GM19455 (cell line): ENCODE results near the gene CTCFL.

ENCODE experiments used
- ATAC-seq: cut with Tn5 transposase; IDR thresholded peaks from one replicate; pipeline ENCODE4 v1.9.1; 2021; ENCODE audit not compliant: unreplicated experiment

Gene CTCFL

GRCh38 chr20:57537822-57538221 is 12.9 kb upstream of the CTCFL start:
- ATAC-seq: no peak

- no peak for ATAC-seq
Measured at GRCh38 chr20:57536771-57537724, 12.1 kb upstream of the CTCFL start.

DNA sequence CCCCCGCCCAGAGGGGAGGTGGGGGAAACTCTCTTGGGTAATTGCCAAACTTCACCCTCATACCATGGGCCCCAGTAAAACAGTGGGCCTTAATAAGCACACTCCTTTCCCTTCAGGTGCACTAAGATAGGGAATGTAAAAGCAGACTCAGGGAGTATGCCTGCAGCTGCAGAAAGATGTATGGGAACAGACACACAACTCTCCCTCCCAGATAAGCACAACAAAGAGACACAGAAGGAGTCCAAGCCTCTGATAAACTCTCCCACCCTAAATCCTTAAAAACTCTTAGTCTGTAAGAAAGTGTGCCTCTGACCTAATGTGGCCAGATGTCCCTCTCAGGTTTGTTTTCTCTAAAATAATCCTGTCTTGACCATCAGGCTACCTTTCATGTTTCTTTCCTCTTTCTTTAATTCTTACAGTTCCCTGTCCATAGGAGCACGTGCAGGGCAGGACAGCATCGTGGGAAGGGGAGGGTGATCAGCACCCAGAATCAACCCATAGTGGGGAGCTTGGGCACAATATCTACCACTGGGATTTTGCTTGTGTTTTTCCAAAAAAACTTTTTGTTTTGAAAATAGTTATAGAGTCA is 11.3 kb upstream of the CTCFL start:
- no peak for ATAC-seq

GRCh38 chr20:57535297-57535696 is 10.4 kb upstream of the CTCFL start:
- ATAC-seq: no peak

DNA sequence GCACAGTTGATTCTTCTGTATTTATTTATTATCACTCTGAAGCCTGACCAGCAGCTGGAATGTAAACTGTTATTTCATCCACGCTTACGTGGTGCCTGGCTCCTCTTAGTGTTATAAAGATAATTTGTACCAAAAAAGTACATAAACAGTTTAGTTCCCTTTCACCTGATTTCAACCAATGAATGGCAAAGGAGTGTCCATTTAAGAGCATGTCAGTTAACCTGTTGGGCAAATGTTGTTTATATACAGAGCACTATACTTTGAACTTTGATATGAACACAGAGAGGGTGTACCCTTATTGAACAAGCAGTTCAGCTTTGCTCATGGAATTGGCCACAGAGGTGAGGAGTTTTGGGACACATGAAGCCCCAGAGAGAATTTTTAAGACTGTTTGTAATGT is 7.2 kb upstream of the CTCFL start:
- no peak for ATAC-seq

GRCh38 chr20:57530327-57530981 is 5.5 kb upstream of the CTCFL start:
- ATAC-seq: no peak

DNA sequence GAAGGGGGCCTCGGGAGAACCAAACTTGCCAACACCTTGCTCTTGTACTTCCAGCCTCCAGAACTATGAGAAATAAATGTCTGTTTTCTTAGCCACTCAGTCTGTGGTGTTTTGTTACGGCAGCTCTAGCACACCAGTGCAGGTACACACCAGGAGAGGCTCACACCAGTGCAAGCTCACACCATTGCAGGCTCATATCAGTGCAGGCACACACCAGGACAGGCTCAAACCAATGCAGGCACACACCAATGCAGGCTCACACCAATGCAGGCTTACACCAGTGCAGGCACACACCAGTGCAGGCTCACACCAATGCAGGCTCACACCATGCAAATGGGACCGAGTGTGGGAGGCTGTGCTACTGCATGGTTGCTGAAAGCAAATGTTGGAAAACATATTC is 4.9 kb upstream of the CTCFL start:
- ATAC-seq: no peak

GRCh38 chr20:57529160-57529585 is 4.2 kb upstream of the CTCFL start:
- no peak for ATAC-seq

GRCh38 chr20:57528148-57528547 is 3.2 kb upstream of the CTCFL start:
- no peak for ATAC-seq

DNA sequence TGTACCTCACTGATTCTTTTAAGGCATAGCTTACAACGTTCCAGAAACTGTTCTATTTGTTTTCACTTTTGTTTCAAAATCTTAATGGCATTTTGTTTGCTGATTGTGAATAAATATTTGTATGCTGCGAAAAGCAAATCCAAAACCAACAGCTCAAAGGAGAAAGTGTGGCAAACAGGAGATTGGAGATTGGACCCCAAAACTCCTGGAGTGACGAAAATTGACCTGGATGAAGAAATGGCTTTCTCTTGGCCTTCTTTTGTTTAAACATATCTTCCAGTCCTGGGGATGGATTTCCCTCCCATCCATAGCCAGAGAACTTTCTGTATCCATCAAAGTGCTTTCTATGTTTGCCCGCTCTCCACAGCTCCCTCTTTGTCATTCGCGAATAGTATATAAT is 2.8 kb upstream of the CTCFL start:
- ATAC-seq: no peak

- ATAC-seq: no peak
Measured at GRCh38 chr20:57526885-57527460, 2.0 kb upstream of the CTCFL start.

DNA sequence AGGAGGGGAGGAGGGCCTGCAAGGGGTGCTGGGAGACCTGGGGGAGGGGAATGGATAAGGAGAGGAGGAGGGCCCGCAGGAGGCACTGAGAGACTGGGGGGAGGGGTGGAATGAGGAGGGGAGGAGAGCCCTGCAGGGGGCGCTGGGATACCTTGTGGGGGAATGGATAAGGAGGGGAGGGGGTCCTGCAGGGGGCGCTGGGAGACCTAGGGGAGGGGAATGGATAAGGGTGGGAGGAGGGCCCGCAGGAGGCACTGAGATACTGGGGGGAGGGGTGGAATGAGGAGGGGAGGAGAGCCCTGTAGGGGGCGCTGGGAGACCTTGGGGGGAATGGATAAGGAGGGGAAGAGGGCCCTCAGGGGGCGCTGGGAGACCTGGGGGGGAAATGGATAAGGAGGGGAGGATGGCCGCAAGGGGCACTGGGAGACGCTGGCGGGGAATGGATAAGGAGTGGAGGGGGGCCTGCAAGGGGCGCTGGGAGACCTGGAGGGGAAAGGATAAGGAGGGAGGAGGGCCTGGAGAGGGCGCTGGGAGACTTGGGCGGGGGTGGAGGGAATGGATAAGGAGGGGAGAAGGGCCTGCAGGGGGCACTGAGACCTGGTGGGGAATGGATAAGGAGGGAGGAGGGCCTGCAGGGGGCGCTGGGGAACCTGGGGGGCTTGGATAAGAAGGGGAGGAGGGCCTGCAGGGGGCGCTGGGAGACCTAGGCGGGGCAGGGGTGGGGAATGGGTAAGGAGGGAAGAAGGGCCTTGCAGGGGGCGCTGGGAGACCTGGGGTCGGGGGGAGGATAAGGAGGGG is 1.3 kb upstream of the CTCFL start:
- ATAC-seq: no peak

DNA sequence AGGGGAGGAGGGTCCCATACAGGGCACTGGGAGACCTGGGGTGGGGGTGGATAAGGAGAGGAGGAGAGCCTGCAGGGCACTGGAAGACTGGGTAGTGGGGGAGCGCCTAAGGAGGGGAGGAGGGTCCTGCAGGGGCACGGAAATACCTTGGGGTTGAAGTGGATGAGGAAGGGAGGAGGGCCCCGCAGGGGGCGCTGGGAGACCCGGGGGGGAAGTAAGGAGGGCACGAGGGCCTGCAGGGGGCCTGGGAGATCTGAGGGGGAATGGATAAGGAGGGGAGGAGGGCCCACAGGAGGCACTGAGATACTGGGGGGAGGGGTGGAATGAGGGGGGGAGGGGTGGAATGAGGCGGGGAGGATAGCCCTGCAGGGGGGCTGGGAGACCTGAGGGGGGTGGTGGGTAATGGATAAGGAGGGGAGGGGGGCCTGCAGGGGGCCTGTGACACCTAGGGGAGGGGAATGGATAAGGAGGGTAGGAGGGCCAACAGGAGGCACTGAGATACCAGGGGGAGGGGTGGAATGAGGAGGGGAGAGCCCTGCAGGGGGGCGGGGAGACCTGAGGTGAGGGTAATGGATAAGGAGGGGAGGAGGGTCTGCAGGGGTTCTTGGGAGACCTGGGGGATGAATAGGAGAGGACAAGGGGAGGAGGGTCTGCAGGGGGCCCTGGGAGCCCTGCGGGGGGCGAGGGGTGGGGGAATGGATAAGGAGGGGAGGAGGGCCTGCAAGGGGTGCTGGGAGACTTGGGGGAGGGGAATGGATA is 567 bp upstream of the CTCFL start:
- no peak for ATAC-seq

- ATAC-seq: no peak
Measured at GRCh38 chr20:57523782-57524181, 1.2 kb downstream of the CTCFL start.

GRCh38 chr20:57522380-57523140 is 2.4 kb downstream of the CTCFL start:
- no peak for ATAC-seq

DNA sequence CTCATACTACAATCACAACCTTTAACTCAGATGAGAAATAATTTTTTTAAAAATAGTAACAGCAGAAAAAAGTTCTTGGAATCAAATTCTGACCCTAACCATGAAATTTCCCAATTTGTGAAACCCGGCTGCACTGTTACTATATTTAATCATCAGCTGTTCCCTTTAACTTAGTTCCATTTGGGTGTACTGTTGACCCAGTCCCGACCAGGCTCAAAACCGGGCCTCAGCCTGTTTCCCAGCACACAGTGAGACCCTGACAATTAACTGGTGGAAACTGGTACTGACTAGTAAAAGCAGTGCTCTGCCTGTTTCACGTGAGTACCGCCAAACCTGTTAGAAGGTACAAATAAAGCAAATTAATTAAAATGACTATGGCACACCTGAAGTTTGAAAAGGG is 7.0 kb downstream of the CTCFL start:
- no peak for ATAC-seq

DNA sequence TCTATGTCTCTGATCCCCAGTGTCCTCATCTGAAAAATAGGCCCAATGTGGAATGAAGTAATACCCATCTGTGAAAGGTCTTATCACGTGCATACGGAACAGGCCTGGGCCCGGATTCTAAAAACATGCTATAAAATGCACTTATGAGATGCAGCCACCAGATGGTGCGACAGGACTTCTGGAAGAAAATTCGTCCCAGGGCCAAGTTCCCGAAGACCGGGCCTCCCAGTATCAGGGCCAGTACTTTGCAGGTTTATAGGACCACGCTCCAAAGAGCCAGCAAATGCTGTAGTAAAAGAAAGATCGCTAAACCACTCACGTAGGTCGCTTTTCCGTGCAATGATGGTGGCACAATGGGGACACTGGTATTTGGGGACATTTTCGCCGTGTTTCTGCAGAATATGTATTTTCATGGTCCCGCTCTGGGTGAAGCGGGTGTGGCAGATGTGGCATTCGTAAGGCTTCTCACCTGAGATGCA is 10.6 kb downstream of the CTCFL start:
- ATAC-seq: no peak

DNA sequence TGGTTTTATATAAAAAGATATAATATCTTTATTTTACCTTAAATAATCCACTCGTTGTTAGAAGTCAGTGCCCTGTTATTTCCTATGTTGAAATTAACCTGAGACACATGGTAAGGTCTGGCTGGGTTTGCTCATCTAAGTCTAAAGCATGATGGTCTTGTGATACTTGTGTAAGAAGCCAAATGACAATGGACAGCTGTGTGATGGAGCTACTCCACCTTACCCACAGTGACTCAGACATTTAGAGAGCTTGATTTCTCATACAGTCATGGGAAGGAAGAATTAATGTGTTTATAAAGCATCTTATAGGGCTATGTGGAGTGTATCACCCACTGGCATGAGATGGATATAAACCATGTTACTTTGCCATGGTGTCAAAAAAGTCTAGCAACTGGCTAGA is 11.7 kb downstream of the CTCFL start:
- no peak for ATAC-seq

- no peak for ATAC-seq
Measured at GRCh38 chr20:57512432-57512831, 12.5 kb downstream of the CTCFL start.
